ENCODE data around the gene CHCT1. TPM values are rescaled to one million over a fixed set of nuclear protein-coding genes. Genes with fewer than 3 reads are reported as not detected.

Gene CHCT1
- total RNA-seq, 4 donors from 2014 or later = not detected

DNA sequence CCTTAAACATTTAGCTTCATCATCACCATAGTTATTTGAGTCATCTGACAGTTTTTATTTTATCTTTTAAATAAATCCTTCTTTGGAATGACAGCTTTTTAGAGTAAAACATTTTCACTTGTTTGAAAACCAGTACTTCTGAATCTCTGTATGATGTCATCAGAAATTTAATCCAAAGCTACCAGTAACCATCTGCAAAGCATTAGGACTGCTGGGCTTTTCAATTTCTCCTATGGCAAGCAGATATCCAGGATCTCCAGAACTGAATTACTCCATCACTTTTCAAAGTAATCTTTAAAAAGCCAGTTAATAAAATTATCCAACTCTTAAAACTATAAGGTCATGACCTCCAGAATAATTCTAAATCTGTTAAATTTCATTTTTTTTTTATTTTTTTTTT is 51.5 kb downstream of the CHCT1 start:
- TF ChIP-seq CTCF (IDR thresholded peaks at IDR 0.05) (no peak), POLR2A (IDR thresholded peaks at IDR 0.05) (no peak)
- H3K9me3 ChIP-seq = no peaks in the 10 kb centered on the region
- H3K4me1 ChIP-seq = peaks cover 0 to 10% of the 10 kb centered on the region in 2 donors
- H3K36me3 ChIP-seq = no peaks in the 10 kb centered on the region
- H3K4me3 ChIP-seq = no peak overlapping the region
- intact Hi-C loops (cut with DNase I; ENCODE audit: low total_unique reads) = no loop called here
- no peak overlapping the region for H3K27ac ChIP-seq
- DNase-seq = no peak
- no peaks in the 10 kb centered on the region for H3K27me3 ChIP-seq

Other genes with a start within 250 kb of the CHCT1 start
- 10 to 100 TPM; 28.4 to 54.1 (median 43.1) TPM for gene USP32, start 30.4 kb upstream of the CHCT1 start, total RNA-seq
- gene APPBP2, start 103.8 kb downstream of the CHCT1 start, total RNA-seq = 100 to 1,000 TPM in 1 of 4 donors, 10 to 100 TPM in 3; 13.8 to 103 (median 36.2) TPM
- gene PPM1D, start 177.7 kb downstream of the CHCT1 start, total RNA-seq = 10 to 100 TPM; 17.2 to 26.1 (median 20.2) TPM